ENCODE data around the gene TRAF5. TPM values are rescaled to one million over a fixed set of nuclear protein-coding genes. Genes with fewer than 3 reads are reported as not detected.

The TRAF5 gene
- total RNA-seq, 1 donor from 2014 or later: 8.5 TPM

GRCh38 chr1:211328084-211328694 is 1.6 kb downstream of the TRAF5 start:
- DNase-seq (ENCODE audit: low read depth in 2 of 2): no peak

- no peak for DNase-seq (ENCODE audit: low read depth in 2 of 2)
Measured at GRCh38 chr1:211328866-211329475, 2.3 kb downstream of the TRAF5 start.

- no peak for DNase-seq (ENCODE audit: low read depth in 2 of 2)
Measured at GRCh38 chr1:211329764-211330201, 3.1 kb downstream of the TRAF5 start.

GRCh38 chr1:211330282-211330936 is 3.8 kb downstream of the TRAF5 start:
- DNase-seq (ENCODE audit: low read depth in 2 of 2): no peak

GRCh38 chr1:211331011-211331709 is 4.5 kb downstream of the TRAF5 start:
- no peak for DNase-seq (ENCODE audit: low read depth in 2 of 2)

- DNase-seq (ENCODE audit: low read depth in 2 of 2): no peak
Measured at GRCh38 chr1:211332036-211332616, 5.5 kb downstream of the TRAF5 start.

- DNase-seq (ENCODE audit: low read depth in 2 of 2): no peak
Measured at GRCh38 chr1:211332830-211333229, 6.2 kb downstream of the TRAF5 start.

- DNase-seq (ENCODE audit: low read depth in 2 of 2): peak in 1 of 2 donors; percentile 21
Measured at GRCh38 chr1:211333906-211334305, 7.3 kb downstream of the TRAF5 start.

GRCh38 chr1:211334986-211335385 is 8.4 kb downstream of the TRAF5 start:
- peak in 1 of 2 donors; percentile 17 for DNase-seq (ENCODE audit: low read depth in 2 of 2)

- no peak for DNase-seq (ENCODE audit: low read depth in 2 of 2)
Measured at GRCh38 chr1:211335522-211336157, 9.0 kb downstream of the TRAF5 start.

- DNase-seq (ENCODE audit: low read depth in 2 of 2): no peak
Measured at GRCh38 chr1:211336161-211336560, 9.5 kb downstream of the TRAF5 start.

GRCh38 chr1:211336775-211337174 is 10.1 kb downstream of the TRAF5 start:
- no peak for DNase-seq (ENCODE audit: low read depth in 2 of 2)

- DNase-seq (ENCODE audit: low read depth in 2 of 2): no peak
Measured at GRCh38 chr1:211337430-211338223, 11.0 kb downstream of the TRAF5 start.

GRCh38 chr1:211338224-211338620 is 11.6 kb downstream of the TRAF5 start:
- no peak for DNase-seq (ENCODE audit: low read depth in 2 of 2)

- no peak for DNase-seq (ENCODE audit: low read depth in 2 of 2)
Measured at GRCh38 chr1:211339631-211340041, 13.0 kb downstream of the TRAF5 start.

- DNase-seq (ENCODE audit: low read depth in 2 of 2): no peak
Measured at GRCh38 chr1:211340622-211341507, 14.2 kb downstream of the TRAF5 start.

GRCh38 chr1:211341999-211342398 is 15.4 kb downstream of the TRAF5 start:
- no peak for DNase-seq (ENCODE audit: low read depth in 2 of 2)

GRCh38 chr1:211343607-211344006 is 17.0 kb downstream of the TRAF5 start:
- no peak for DNase-seq (ENCODE audit: low read depth in 2 of 2)

GRCh38 chr1:211344152-211344618 is 17.6 kb downstream of the TRAF5 start:
- no peak for DNase-seq (ENCODE audit: low read depth in 2 of 2)
